ENCODE results near the gene RFPL4AL1. TPM values are rescaled to one million over a fixed set of nuclear protein-coding genes. Genes with fewer than 3 reads are reported as not detected.

The RFPL4AL1 gene
- total and polyA plus RNA-seq, 2 of the 8 experiments (the other 6 are each of a cell fraction or from before 2014, with no cell fraction given), result not detected

- CTCF ChIA-PET (ENCODE audit: partially characterized antibody), result no interaction called here
Observed at GRCh38 chr19:55795021-55795420, 26.1 kb downstream of the RFPL4AL1 start.

More at GRCh38 chr19:55795021-55795420, 26.1 kb downstream of the RFPL4AL1 start:
- H3K9me3 ChIP-seq (ENCODE audit: insufficient read depth in 2 of 2, low read depth in 1 of 2, low read length in 1 of 2), result peaks cover 70 to 87% of the 10 kb centered on the region in 2 experiments
- H3K4me2 ChIP-seq (ENCODE audit: insufficient read depth in 1 of 2, low read depth in 2 of 2, low read length in 2 of 2), result no peak overlapping the region
- H2BK12ac ChIP-seq (ENCODE audit: low read depth, low read length), result no peak overlapping the region
- no peak overlapping the region for H2AFZ ChIP-seq (ENCODE audit: low read length)
- H3K18ac ChIP-seq (ENCODE audit: extremely low read depth, low read length), result no peak overlapping the region
- H3K23me2 ChIP-seq (ENCODE audit: low read depth, low read length), result no peaks in the 10 kb centered on the region
- H3K79me1 ChIP-seq (ENCODE audit: low read depth, low read length), result no peaks in the 10 kb centered on the region
- no peak overlapping the region for H2BK120ac ChIP-seq (replicated peaks; ENCODE audit: low read depth, low read length)
- H3K27ac ChIP-seq (ENCODE audit: low read depth, low read length), result no peak overlapping the region
- no peaks in the 10 kb centered on the region for H3K27me3 ChIP-seq (replicated peaks in 1 of 4; ENCODE audit: control insufficient read depth in 3 of 4, extremely low read depth in 1 of 4, insufficient read depth in 3 of 4, low read length in 3 of 4)
- no peaks in the 10 kb centered on the region for H3K36me3 ChIP-seq (ENCODE audit: control insufficient read depth in 2 of 4, insufficient read depth in 4 of 4, low read length in 3 of 4)
- TF ChIP-seq JUND (IDR thresholded peaks at IDR 0.05; ENCODE audit: low read length), result no peak
- TF ChIP-seq BACH1 (IDR thresholded peaks at IDR 0.05; ENCODE audit: low read length), result no peak
- TF ChIP-seq SIN3A (conservative IDR thresholded peaks at IDR 0.05 in 1 of 2, IDR thresholded peaks at IDR 0.05 in 1 of 2; ENCODE audit: low read depth in 1 of 2, low read length in 2 of 2), result no peak
- TF ChIP-seq KDM4A (IDR thresholded peaks at IDR 0.05; ENCODE audit: low read depth, low read length, severe bottlenecking), result no peak
- no peak for TF ChIP-seq ATF3 (IDR thresholded peaks at IDR 0.05; ENCODE audit: insufficient read depth, low read depth, low read length)
- no peak for TF ChIP-seq RBBP5 (IDR thresholded peaks at IDR 0.05; ENCODE audit: borderline replicate concordance, low read depth, low read length)
- TF ChIP-seq SP2 (IDR thresholded peaks at IDR 0.05; ENCODE audit: low read length), result no peak
- TF ChIP-seq EP300 (IDR thresholded peaks at IDR 0.05; ENCODE audit: borderline replicate concordance in 1 of 2, low read depth in 2 of 2, low read length in 2 of 2), result no peak
- no peak for TF ChIP-seq TAF7 (optimal IDR thresholded peaks at IDR 0.05; ENCODE audit: borderline replicate concordance, low read depth, low read length)
- TF ChIP-seq PHF8 (conservative IDR thresholded peaks at IDR 0.05; ENCODE audit: low read depth, low read length), result no peak
- no peak for TF ChIP-seq SP1 (IDR thresholded peaks at IDR 0.05; ENCODE audit: low read depth, low read length)
- TF ChIP-seq HDAC6 (IDR thresholded peaks at IDR 0.05; ENCODE audit: low read depth, low read length), result no peak
- FAIRE-seq, result no peak
- H2BK20ac ChIP-seq (ENCODE audit: low read length), result no peak overlapping the region
- WGBS, 2 experiments (ENCODE audit: extremely low coverage in 1 of 2, insufficient coverage in 1 of 2, insufficient read length in 1 of 2, insufficient replicate concordance in 2 of 2, low coverage in 1 of 2, low lambda C conversion rate in 2 of 2, missing lambda C conversion rate in 1 of 2), result 87% methylated on average over 11 of the region's 11 CpGs; no CpG with 5 or more reads in 1 of the 2 experiments
- H3K79me2 ChIP-seq (ENCODE audit: control insufficient read depth in 1 of 2, insufficient read depth in 2 of 2, low read length in 2 of 2), result no peaks in the 10 kb centered on the region
- no peak for DNase-seq (ENCODE audit: low read depth in 1 of 2, low spot score in 2 of 2)
- H4K20me1 ChIP-seq (replicated peaks in 1 of 2; ENCODE audit: control insufficient read depth in 1 of 2, insufficient read depth in 2 of 2, low read length in 2 of 2), result no peaks in the 10 kb centered on the region
- no peak overlapping the region for H4K5ac ChIP-seq (ENCODE audit: insufficient read length, low read depth, low read length)
- no peak overlapping the region for H3K4ac ChIP-seq (replicated peaks; ENCODE audit: insufficient read length, low read depth, low read length)
- POLR2A ChIA-PET (ENCODE audit: partially characterized antibody), result no interaction called here
- H4K8ac ChIP-seq (ENCODE audit: extremely low read depth, insufficient read depth, low read length), result no peak overlapping the region
- no peak overlapping the region for H3K56ac ChIP-seq (replicated peaks; ENCODE audit: insufficient read length, low read depth, low read length)
- no peak overlapping the region for H3K9ac ChIP-seq (replicated peaks in 1 of 4; ENCODE audit: extremely low read depth in 1 of 4, low read depth in 3 of 4, low read length in 3 of 4)
- H2AK5ac ChIP-seq (ENCODE audit: low read depth, low read length), result no peak overlapping the region
- no peak overlapping the region for H2BK5ac ChIP-seq (ENCODE audit: low read depth, low read length)
- H3K4me3 ChIP-seq (ENCODE audit: extremely low read depth in 1 of 4, insufficient read depth in 2 of 4, low read depth in 3 of 4, low read length in 4 of 4), result no peak overlapping the region
- no peak overlapping the region for H2BK15ac ChIP-seq (ENCODE audit: low read length)
- no peak overlapping the region for H4K91ac ChIP-seq (replicated peaks; ENCODE audit: insufficient read length, low read length)
- no peak overlapping the region for H3K23ac ChIP-seq (ENCODE audit: insufficient read length)
- H3K4me1 ChIP-seq (replicated peaks in 1 of 4; ENCODE audit: control insufficient read depth in 3 of 4, insufficient read depth in 4 of 4, low read length in 3 of 4), result no peaks in the 10 kb centered on the region
- no peak overlapping the region for H3K14ac ChIP-seq (ENCODE audit: insufficient read length)
